Activated T-cell treated with anti-CD3 and anti-CD28 coated beads for 24 hours (primary cell): ENCODE measurements around the gene OTUD5.
A peak's percentile ranks its signal among the peaks of the same experiment; 100 is the strongest.

Experiments
- DNase-seq: peaks from one replicate; pipeline ENCODE4 v3.0.0-alpha.2; 2020; ENCODE audit warnings: low read depth

Gene OTUD5

DNA sequence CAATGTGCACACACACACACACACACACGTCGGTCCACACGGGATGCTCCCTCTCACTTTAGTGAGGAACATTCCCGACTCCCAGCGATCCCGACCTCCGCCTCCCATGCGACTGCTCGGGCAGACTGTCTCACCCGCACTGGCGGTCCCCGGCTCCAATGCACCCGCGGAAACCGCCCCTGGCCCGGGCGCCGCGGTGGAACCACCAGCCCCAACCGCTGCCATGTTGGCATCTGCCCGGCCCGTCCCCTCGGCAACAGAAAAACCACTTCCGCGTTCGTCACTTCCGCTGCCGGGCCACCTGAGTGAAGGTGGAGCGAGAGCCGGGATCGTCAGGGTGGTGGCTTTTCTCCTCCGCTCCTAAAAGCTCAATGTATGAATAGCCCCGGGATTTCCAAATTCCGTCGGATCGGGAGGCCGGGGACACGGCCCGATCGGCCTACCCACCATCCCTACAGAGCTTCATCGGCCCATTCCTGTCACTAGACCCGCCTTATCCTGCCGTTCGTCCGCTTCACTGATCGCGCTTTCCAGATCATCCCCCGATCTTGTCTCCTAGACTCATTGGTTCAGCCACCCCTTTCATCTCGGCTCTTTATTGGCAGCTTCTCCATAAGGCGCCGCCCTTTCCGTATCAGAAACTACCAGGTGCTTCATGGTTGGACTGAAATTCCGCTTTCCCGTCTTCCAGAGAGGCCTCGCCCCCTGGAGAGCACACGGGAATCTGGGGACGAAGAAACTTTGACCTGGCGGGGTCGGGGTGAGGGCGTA, 45.8 kb downstream of the OTUD5 start, which contains the start of gene SLC35A2:
SLC35A2 (minus strand) TSS at position 235 of the 771 bp plus-strand sequence; CDS start at position 225, 10 bp downstream.
- peak; percentile 79 for DNase-seq

DNA sequence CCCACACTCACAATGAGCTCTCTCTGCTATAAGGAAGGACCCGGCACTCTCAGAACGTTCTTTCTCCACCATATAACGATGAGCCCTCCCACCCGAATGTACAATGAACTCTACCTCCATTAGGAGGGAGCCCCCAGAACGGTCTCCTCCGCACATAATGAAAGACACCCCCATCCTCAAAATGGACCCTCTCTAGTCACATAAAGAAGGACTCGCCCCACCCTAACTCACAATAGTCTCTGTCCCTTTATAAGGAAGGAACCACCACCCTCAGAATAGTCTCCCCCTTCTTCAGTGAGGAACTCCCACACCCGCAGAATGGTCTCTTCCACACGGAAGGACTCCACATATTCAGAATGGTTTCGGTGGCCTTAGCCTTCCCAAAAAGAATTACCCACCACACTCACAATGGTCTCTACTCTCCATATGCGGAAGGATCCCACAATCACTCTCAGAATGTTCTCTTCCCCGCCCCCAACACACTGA, 46.4 kb downstream of the OTUD5 start:
- no peak for DNase-seq

DNA sequence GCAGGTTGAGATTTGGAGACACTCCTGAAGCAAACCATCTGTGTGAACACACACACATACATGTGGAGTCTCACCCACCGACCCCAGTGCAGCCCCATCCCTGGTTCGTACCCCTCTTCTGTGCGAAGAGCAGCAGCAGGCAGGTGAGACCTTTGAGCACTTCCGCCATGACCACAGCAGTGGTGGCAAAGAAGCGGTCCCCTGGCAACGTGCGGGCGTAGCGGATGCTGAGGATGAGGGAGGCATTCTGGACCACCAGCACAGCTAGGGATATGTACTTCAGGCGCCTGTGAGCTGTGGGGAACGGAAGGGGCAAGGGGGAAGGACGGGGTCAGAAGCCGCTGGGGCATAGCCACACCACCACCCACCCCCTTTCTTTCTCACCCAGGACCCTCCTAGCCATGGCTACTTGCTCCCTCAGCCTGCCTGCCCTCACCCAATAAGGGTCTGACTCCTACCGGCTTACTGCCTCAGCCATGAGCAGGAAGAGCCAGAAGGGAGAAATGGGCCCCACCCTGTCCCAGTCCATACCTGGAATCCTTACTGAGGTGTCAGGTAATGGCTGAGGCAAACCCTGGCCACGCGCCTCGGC, 47.6 kb downstream of the OTUD5 start:
- no peak for DNase-seq

GRCh38 chrX:48908600-48908999, 48.8 kb downstream of the OTUD5 start:
- DNase-seq: no peak

DNA sequence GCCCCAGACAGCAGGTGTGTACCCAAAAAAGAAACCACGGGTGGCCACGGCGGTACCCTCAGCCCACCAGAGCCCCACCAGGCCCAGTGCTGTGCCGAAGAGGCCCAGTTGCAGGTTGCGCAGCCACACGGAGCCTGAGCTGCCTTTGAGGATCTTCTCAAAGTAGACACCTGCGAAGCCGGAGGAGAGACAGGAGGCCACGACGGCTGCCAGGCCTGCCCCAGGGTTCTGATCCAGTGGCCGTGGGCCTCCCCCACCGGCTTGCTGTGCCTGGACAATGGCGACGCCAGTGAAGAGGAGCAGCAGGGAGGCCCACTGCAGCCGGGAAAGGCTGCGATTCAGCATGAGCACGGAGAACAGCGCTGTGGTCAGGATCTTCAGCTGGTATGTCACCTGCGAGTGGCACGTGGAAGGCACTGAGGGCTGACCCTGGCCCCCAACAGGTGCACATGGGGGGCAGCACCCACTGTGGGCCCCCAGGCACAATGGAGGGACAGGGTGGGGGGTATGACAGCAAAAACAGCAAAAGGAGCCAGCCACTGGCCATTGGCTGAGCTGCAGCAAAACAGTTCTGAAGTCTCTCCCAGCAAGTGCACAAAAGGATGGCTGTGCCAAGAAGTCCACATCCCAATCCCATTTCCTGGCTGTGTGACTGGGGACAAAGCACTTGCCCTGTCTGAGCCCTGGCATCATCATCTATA, 52.2 kb downstream of the OTUD5 start:
- DNase-seq: no peak

DNA sequence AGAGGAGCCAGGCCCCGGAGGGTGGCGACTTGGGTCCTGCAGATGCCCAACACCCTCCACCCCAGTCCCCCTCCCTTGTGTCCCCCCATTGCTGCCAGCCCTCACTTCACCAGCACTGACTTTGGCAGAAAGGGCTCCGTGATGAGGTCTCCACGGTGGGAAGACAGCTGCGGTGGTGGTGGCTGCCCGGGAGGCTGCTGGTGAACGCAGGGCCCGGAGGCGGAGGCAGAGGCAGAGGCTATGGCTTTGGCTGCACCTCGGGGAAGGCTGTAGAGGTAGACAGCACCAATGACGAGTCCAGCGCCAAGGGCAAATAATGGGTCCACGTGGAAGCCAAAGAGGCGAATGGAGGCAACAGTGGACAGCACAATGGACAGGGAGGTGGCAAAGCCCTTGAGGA, 52.8 kb downstream of the OTUD5 start:
- no peak for DNase-seq

- no peak for DNase-seq
These were observed 53.2 kb downstream of the OTUD5 start for GRCh38 chrX:48904180-48904579.

GRCh38 chrX:48903290-48903689, 54.1 kb downstream of the OTUD5 start:
- DNase-seq: no peak

DNA sequence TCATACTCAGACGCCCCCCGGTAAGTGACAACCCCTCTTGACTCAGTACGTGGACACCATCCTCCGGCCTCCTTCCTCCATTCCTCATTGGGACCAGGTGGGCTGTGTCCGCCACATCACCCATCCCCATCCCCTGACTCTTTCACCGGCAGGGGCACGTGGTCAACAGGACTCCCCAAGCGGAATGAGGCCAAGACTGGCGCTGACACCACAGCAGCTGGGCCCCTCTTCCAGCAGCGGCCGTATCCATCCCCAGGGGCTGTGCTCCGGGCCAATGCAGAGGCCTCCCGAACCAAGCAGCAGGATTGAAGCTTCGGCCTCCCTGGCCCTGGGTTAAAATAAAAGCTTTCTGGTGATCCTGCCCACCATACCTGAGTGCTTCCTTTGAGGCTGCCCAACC, 54.6 kb downstream of the OTUD5 start:
- DNase-seq: no peak

GRCh38 chrX:48902135-48902534, 55.3 kb downstream of the OTUD5 start:
- DNase-seq: no peak

- no peak for DNase-seq
These were observed 56.3 kb downstream of the OTUD5 start for GRCh38 chrX:48901069-48901468.

GRCh38 chrX:48899078-48899410, 58.4 kb downstream of the OTUD5 start:
- DNase-seq: no peak

- peak; percentile 79 for DNase-seq
These were observed 59.6 kb downstream of the OTUD5 start, which contains the start of the genes PQBP1 and TIMM17B for GRCh38 chrX:48897625-48898306. PQBP1 (plus strand) TSS chrX:48897930; CDS start chrX:48898510, 580 bp downstream. TIMM17B (minus strand) TSS chrX:48897768; CDS start chrX:48897749, 19 bp downstream.

- DNase-seq: peak; percentile 48
These were observed 60.2 kb downstream of the OTUD5 start for GRCh38 chrX:48897157-48897624.

- DNase-seq: no peak
These were observed 60.8 kb downstream of the OTUD5 start for GRCh38 chrX:48896611-48897011.

GRCh38 chrX:48894891-48895290, 62.5 kb downstream of the OTUD5 start:
- DNase-seq: no peak

DNA sequence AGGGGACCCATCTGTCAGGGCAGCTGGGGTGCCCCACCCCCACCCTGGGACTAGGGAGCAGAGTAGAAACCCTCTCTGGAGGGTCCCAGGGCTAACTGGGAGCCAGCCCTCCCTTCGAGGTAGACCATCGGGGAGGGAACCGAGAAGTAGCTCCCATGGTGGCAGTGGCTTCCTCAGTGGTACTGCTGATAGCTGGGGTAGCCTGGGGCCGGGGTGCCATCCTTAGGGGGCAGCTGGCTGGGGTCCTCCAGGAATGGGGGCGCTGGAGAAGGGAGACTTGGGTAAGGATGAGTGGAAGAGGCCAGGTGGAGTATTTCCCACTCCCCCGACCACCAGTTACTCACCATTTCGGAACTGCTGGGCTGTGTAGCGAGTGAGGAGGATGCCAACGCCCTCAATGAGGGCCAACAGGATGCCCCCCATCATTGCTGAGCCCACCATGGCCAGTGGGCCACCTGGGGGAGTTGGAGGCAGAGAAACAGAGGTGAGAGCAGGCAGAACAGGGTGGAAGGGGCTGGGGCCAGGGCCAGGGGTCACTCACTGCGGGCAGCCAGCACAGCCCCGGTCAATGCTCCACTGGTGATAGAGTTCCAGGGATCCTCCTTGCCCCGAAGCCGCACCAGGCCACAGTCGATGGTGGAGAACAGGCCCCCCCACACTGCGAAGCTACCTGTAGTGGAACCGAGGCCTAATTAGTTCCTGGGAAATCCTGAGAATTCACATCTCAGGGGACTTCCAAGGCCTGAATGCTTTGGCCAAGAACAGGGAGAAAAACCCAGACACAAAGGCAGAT, 63.7 kb downstream of the OTUD5 start:
- DNase-seq: no peak

- no peak for DNase-seq
These were observed 64.5 kb downstream of the OTUD5 start for GRCh38 chrX:48892896-48893295.

DNA sequence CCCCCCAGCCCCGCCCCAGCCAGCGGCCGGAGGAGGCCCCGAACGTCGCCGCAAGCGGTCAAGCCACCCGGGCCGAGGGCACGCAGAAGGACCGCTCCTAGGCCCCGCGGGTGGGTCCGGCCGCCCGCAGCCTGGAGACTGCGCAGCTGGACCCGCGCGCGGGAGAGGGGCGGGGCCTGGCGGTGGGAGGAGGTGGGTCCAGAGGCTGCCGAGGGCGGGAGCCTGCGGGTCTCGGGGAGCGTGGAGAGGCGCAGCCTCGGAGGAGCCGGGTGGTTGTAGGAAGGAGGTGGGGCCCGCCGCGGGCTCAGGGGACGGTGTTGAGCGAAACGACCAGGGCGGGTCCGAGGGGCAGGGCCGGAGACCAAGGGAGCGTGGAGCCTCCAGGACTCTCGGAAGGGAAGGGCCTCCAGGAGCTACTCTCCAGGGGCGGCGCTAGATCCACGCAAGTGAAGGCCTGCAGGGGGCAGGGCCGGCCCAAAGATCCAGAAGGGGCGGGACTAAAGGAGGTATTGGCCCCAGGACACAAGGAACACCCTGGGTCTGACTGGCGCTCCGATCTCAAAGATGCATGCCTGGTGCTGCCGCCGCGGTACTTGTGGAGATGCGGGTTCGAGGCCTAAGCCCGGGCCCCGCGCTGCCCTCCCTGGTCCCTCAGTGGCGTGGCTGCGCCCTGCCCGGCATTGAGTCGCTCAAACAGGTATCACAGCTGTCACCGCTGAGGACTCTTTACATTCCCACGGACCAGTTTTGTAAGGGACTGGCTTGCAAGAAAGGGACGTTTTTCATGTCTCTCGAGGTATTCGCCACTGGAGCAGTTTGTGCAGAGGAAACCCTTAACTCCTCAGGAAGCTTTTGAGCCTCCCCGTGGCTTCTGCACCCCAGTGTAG, 65.8 kb downstream of the OTUD5 start:
- DNase-seq: peak; percentile 64

- no peak for DNase-seq
These were observed 66.4 kb downstream of the OTUD5 start for GRCh38 chrX:48890934-48891401.
